Osteoblast (primary cell): ENCODE measurements around the gene SCN10A. TPM values are rescaled to one million over a fixed set of nuclear protein-coding genes. Genes with fewer than 3 reads are reported as not detected.

ENCODE experiments used
- DNase-seq: peaks from one replicate; pipeline ENCODE4 v3.0.0; 2011; ENCODE audit warnings: low spot score, mixed read lengths; ENCODE audit not compliant: insufficient read length; ENCODE audit errors: missing footprints
- H2AFZ ChIP-seq: 2 replicates; pipeline ENCODE4 v1.6.0; 2011; ENCODE audit warnings: mild to moderate bottlenecking, low read length
- H3K27ac ChIP-seq: 2 replicates; pipeline ENCODE4 v1.5.1; 2011; ENCODE audit warnings: mild to moderate bottlenecking, low read depth, low read length, moderate library complexity
- H3K27me3 ChIP-seq: 2 replicates; pipeline ENCODE4 v1.6.0; 2012; ENCODE audit warnings: mild to moderate bottlenecking, control low read depth, inconsistent platforms, low read length, moderate library complexity; ENCODE audit not compliant: insufficient read depth
- H3K36me3 ChIP-seq: 2 replicates; pipeline ENCODE4 v1.5.1; 2011; ENCODE audit warnings: mild to moderate bottlenecking, low read length, control low read depth, moderate library complexity; ENCODE audit not compliant: insufficient read depth
- H3K4me1 ChIP-seq: 2 replicates; pipeline ENCODE4 v1.5.1; 2011; ENCODE audit warnings: mild to moderate bottlenecking, low read length, control low read depth, moderate library complexity; ENCODE audit not compliant: insufficient read depth
- H3K4me2 ChIP-seq: 2 replicates; pipeline ENCODE4 v1.6.0; 2011; ENCODE audit warnings: mild to moderate bottlenecking, low read length; ENCODE audit not compliant: insufficient read depth
- H3K4me3 ChIP-seq: fragments of 200-600 bp; sonication (generic); 3 replicates; pipeline ENCODE4 v1.5.1; 2012; ENCODE audit warnings: mild to moderate bottlenecking, low read length, inconsistent platforms; ENCODE audit not compliant: insufficient read depth
- H3K79me2 ChIP-seq: 2 replicates; pipeline ENCODE4 v1.6.0; 2012; ENCODE audit warnings: mild to moderate bottlenecking, low read length, control low read depth, inconsistent platforms; ENCODE audit not compliant: insufficient read depth
- H3K9me3 ChIP-seq: 2 replicates; pipeline ENCODE4 v1.5.1; 2011; ENCODE audit warnings: low read depth, low read length, control low read depth
- H4K20me1 ChIP-seq: 2 replicates; pipeline ENCODE4 v1.6.0; 2012; ENCODE audit warnings: mild to moderate bottlenecking, low read length, control low read depth; ENCODE audit not compliant: insufficient read depth
- total RNA-seq: library from RNA; depleted of rRNA; stranded (reverse); fragments of >200 nt; gene quantifications from 2 replicates; pipeline ENCODE4 v1.2.3, GENCODE V29; 2012
- TF ChIP-seq, protein P1 (sequence below): IDR thresholded peaks from 2 replicates; pipeline ENCODE4 v1.5.1; 2011; ENCODE audit warnings: mild to moderate bottlenecking, low read depth, low read length, moderate library complexity; ENCODE audit errors: extremely low read depth

Gene SCN10A
- total RNA-seq, 1 donor = not detected

DNA sequence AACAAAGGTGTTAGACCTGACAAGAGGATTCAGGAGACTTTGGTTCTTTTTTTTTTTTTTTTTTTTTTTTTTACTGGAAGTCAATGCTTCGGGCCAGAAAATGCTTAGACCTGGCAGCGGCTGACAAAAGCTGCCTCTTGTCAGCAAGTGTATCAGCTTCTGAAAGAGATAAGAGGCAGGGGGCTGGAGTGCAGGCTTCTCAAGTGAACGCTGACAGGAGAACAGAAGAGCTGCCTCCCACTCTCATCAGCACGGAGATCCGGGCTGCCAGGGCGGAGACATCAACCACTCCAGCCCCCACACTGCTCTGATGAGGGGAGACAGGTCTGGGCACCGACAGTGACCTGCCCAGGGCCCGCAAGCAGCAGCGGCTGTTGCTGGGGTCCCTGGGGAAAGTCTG lies 157.2 kb downstream of the SCN10A start:
- H3K27ac ChIP-seq = no peak overlapping the region
- H3K27me3 ChIP-seq = peaks cover 32% of the 10 kb centered on the region
- H4K20me1 ChIP-seq = no peaks in the 10 kb centered on the region
- DNase-seq = no peak
- no peak overlapping the region for H2AFZ ChIP-seq
- H3K4me2 ChIP-seq = no peak overlapping the region
- no peak overlapping the region for H3K4me3 ChIP-seq
- H3K9me3 ChIP-seq = no peaks in the 10 kb centered on the region
- TF ChIP-seq, protein P1, sequence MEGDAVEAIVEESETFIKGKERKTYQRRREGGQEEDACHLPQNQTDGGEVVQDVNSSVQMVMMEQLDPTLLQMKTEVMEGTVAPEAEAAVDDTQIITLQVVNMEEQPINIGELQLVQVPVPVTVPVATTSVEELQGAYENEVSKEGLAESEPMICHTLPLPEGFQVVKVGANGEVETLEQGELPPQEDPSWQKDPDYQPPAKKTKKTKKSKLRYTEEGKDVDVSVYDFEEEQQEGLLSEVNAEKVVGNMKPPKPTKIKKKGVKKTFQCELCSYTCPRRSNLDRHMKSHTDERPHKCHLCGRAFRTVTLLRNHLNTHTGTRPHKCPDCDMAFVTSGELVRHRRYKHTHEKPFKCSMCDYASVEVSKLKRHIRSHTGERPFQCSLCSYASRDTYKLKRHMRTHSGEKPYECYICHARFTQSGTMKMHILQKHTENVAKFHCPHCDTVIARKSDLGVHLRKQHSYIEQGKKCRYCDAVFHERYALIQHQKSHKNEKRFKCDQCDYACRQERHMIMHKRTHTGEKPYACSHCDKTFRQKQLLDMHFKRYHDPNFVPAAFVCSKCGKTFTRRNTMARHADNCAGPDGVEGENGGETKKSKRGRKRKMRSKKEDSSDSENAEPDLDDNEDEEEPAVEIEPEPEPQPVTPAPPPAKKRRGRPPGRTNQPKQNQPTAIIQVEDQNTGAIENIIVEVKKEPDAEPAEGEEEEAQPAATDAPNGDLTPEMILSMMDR = no peak
- no peaks in the 10 kb centered on the region for H3K4me1 ChIP-seq
- no peaks in the 10 kb centered on the region for H3K79me2 ChIP-seq
- H3K36me3 ChIP-seq = no peaks in the 10 kb centered on the region

DNA sequence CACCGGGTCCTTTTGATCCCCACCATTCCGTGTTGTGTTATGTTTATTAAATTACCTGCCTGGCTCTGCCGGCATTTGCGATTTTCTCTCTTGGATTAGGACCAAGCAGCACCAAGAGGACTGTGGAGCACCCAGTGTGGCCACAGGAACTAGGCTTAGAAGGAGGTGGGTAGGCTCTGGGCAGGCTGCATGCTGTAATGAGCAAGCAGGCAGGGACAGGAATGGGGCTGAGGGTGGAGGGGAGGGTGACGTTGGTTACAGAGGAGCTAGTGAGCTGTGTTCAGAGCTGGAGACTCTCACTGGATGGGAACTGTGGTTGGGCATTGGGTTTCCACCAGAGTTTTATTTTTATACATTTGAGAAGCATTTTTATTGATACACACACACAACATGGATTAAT lies 158.6 kb downstream of the SCN10A start:
- no peak overlapping the region for H3K4me2 ChIP-seq
- TF ChIP-seq, protein P1 = no peak
- no peaks in the 10 kb centered on the region for H3K36me3 ChIP-seq
- H3K4me3 ChIP-seq = no peak overlapping the region
- H3K27ac ChIP-seq = no peak overlapping the region
- no peaks in the 10 kb centered on the region for H4K20me1 ChIP-seq
- no peaks in the 10 kb centered on the region for H3K79me2 ChIP-seq
- no peak overlapping the region for H2AFZ ChIP-seq
- H3K4me1 ChIP-seq = no peaks in the 10 kb centered on the region
- peak; percentile 48 for DNase-seq
- peaks cover 41% of the 10 kb centered on the region for H3K27me3 ChIP-seq
- no peaks in the 10 kb centered on the region for H3K9me3 ChIP-seq

DNA sequence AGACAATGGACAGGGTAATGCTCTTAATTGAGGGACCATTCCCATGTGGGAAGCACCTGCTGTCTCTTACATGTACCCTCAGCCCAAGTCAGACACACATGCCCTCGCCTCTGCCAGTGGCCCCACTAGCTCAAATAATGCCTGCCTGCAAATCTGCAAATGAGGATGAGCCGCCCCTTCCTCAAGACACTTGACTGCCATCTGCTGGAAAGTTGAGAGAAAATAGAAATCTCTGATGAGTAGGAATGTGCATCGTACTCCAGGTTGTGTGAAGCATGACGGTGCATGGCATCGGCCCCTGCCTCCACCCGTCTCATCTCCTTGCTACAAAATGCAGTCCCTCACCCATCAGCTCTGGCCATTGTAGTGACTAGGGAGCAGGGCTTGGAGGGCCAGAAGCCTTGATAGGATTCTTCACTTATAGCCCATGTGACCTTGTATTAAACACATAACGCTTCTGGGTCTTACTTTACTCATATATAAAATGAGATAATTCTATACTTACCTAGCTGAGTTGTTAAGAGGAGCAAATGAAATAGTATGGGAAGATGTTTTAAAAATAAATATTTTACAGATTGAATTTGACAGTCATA lies 160.2 kb downstream of the SCN10A start:
- Histone ChIP-seq H3K9me3 (no peaks in the 10 kb centered on the region), H3K4me3 (no peak overlapping the region), H2AFZ (no peak overlapping the region), H3K4me1 (no peaks in the 10 kb centered on the region), H3K27me3 (peaks cover 45% of the 10 kb centered on the region), H4K20me1 (no peaks in the 10 kb centered on the region), H3K79me2 (no peaks in the 10 kb centered on the region), H3K27ac (no peak overlapping the region), H3K36me3 (no peaks in the 10 kb centered on the region), H3K4me2 (no peak overlapping the region)
- peak; percentile 77 for DNase-seq
- TF ChIP-seq, protein P1 = peak; percentile 54

DNA sequence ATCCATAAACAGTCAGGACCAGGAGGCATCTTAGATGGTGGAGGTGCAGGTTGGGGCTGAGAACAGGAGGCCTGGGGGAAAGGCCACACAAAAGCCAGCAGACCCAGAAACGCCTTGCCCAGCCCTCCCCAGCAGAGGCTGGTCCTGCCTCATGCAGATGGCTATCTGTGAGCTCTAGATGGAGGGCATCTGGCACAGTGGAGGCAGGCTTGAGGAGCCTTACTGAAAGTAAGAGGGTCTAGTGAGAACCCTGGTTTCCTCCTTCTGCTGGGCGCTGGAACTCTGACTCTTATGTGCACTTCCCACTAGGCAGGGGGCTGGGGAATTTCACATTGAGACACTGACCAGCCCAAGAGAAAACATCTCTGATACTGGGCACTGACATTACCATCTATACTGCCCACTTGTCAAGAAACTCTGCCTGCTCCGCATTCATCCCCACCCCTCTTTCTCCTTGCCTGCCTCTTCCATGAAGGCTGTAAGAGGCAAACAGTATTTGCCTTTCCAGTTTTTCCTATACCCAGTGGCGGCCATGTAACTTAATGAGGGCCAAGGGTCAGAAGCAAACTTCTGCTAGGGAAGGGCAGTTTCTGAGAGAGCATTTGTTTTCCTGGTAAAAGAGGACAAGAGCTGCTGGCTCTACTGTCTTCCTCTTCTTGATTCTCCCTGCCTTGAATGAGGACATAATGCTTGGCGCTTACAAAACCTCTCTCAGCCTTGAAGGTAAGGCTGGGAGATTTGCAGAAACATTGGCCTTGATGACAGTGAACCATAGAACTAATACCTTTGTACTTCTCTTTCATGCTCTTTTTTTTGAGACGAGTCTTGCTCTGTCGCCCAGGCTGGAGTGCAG lies 162.1 kb downstream of the SCN10A start:
- Histone ChIP-seq H3K27ac (no peak overlapping the region), H3K27me3 (peaks cover 50% of the 10 kb centered on the region), H3K9me3 (no peaks in the 10 kb centered on the region), H3K4me1 (no peaks in the 10 kb centered on the region), H2AFZ (no peak overlapping the region), H3K4me3 (no peak overlapping the region), H4K20me1 (no peaks in the 10 kb centered on the region), H3K4me2 (no peak overlapping the region), H3K36me3 (no peaks in the 10 kb centered on the region), H3K79me2 (no peaks in the 10 kb centered on the region)
- TF ChIP-seq, protein P1 = no peak
- DNase-seq = peak; percentile 56
